Astrocyte (in vitro differentiated cells and primary cell): ENCODE data around the gene TMTC2. TPM values are rescaled to one million over a fixed set of nuclear protein-coding genes. Genes with fewer than 3 reads are reported as not detected.

ENCODE experiments used
- DNase-seq: peaks from one replicate; pipeline ENCODE4 v3.0.0-alpha.2; 2010; ENCODE audit warnings: low read depth
- FAIRE-seq: peaks from 2 replicates; lab custom pipeline; 2011; peaks lifted over from hg19 to GRCh38; lab: Jason Lieb, UNC
- H2AFZ ChIP-seq: 2 replicates; pipeline ENCODE4 v1.6.0; 2012; ENCODE audit warnings: low read depth, low read length, inconsistent platforms
- H3K27ac ChIP-seq: 2 replicates; pipeline ENCODE4 v1.5.1; 2011; ENCODE audit warnings: low read depth, low read length, inconsistent platforms
- H3K27me3 ChIP-seq: 2 replicates; pipeline ENCODE4 v1.6.0; 2011; ENCODE audit warnings: low read length, inconsistent platforms; ENCODE audit not compliant: insufficient read depth
- H3K36me3 ChIP-seq: 2 replicates; pipeline ENCODE4 v1.5.1; 2011; ENCODE audit warnings: low read length, inconsistent platforms; ENCODE audit not compliant: insufficient read depth
- H3K4me1 ChIP-seq: 2 replicates; pipeline ENCODE4 v1.5.1; 2011; ENCODE audit warnings: low read length, inconsistent platforms; ENCODE audit not compliant: insufficient read depth
- H3K4me2 ChIP-seq: 2 replicates; pipeline ENCODE4 v1.6.0; 2012; ENCODE audit warnings: low read length, inconsistent platforms
- H3K4me3 ChIP-seq: 2 replicates; pipeline ENCODE4 v1.5.1; 2011; ENCODE audit warnings: low read depth, mild to moderate bottlenecking, low read length, inconsistent platforms; ENCODE audit not compliant: insufficient read depth
- H3K79me2 ChIP-seq: 2 replicates; pipeline ENCODE4 v1.6.0; 2012; ENCODE audit warnings: mild to moderate bottlenecking, low read length, inconsistent platforms; ENCODE audit not compliant: insufficient read depth
- H3K9ac ChIP-seq: 2 replicates; pipeline ENCODE4 v1.6.0; 2012; ENCODE audit warnings: mild to moderate bottlenecking, low read length, inconsistent platforms
- H3K9me3 ChIP-seq: 2 replicates; pipeline ENCODE4 v1.5.1; 2012; ENCODE audit warnings: low read depth, mild to moderate bottlenecking, low read length, inconsistent platforms; ENCODE audit not compliant: insufficient read depth
- H4K20me1 ChIP-seq: 2 replicates; pipeline ENCODE4 v1.6.0; 2012; ENCODE audit warnings: low read length, inconsistent platforms; ENCODE audit not compliant: insufficient read depth
- H3K27ac Mint-ChIP-seq: one replicate; pipeline ENCODE4 v1.8.0; 2021; ENCODE audit warnings: mild to moderate bottlenecking, mixed read lengths; ENCODE audit not compliant: unreplicated experiment
- H3K27me3 Mint-ChIP-seq: one replicate; pipeline ENCODE4 v1.8.0; 2021; ENCODE audit warnings: low read depth, mixed read lengths; ENCODE audit not compliant: unreplicated experiment
- H3K36me3 Mint-ChIP-seq: one replicate; pipeline ENCODE4 v1.8.0; 2021; ENCODE audit warnings: low read depth, mixed read lengths; ENCODE audit not compliant: unreplicated experiment
- H3K4me1 Mint-ChIP-seq: one replicate; pipeline ENCODE4 v1.8.0; 2021; ENCODE audit warnings: low read depth, mixed read lengths; ENCODE audit not compliant: unreplicated experiment
- H3K4me3 Mint-ChIP-seq: one replicate; pipeline ENCODE4 v1.8.0; 2021; ENCODE audit warnings: mild to moderate bottlenecking, moderate library complexity, mixed read lengths; ENCODE audit not compliant: unreplicated experiment
- H3K9me3 Mint-ChIP-seq: one replicate; pipeline ENCODE4 v1.8.0; 2021; ENCODE audit warnings: mild to moderate bottlenecking, mixed read lengths; ENCODE audit not compliant: unreplicated experiment
- EZH2 ChIP-seq: IDR thresholded peaks from 2 replicates; pipeline ENCODE4 v1.6.1; 2012; ENCODE audit warnings: mild to moderate bottlenecking, low read length, inconsistent platforms; ENCODE audit not compliant: insufficient read depth
- total RNA-seq: library from RNA; stranded (reverse); gene quantifications from 2 replicates; pipeline ENCODE4 v1.2.1, GENCODE V29; 2021
- TF ChIP-seq, protein P1 (sequence below): IDR thresholded peaks from 2 replicates; pipeline ENCODE4 v1.5.1; 2011; ENCODE audit warnings: low read depth, mild to moderate bottlenecking, inconsistent platforms, low read length, moderate library complexity; ENCODE audit not compliant: insufficient read depth

Gene TMTC2
- total RNA-seq, 1 donor from 2014 or later: 2.2 TPM

DNA sequence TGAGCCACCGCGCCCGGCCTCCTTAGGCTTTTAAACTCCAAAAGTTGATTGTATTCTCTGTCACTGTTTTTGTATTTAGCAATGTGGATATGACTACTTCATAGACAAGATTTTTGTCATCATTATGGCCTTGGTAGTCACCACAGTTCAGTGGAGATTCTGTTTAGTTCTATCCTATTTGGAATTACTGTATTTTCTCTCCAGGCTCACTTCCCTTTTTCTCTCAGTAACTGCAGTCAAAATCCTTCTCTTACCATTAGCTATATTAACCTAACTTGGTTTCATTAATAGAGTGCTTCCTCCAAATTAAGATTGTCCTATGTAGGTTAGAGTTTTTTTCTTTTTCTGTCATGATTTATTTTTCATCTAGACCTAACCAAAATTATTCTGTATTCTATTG lies 283.9 kb downstream of the TMTC2 start:
- no peaks in the 10 kb centered on the region for H4K20me1 ChIP-seq
- no peak overlapping the region for H3K4me3 ChIP-seq
- H3K9me3 ChIP-seq: no peaks in the 10 kb centered on the region
- H3K9me3 Mint-ChIP-seq: peaks cover 1% of the 10 kb centered on the region
- no peaks in the 10 kb centered on the region for H3K79me2 ChIP-seq
- no peaks in the 10 kb centered on the region for H3K4me1 Mint-ChIP-seq
- no peaks in the 10 kb centered on the region for H3K36me3 Mint-ChIP-seq
- no peaks in the 10 kb centered on the region for H3K36me3 ChIP-seq
- no peak overlapping the region for H3K27ac Mint-ChIP-seq
- DNase-seq: no peak
- H3K27me3 ChIP-seq: no peaks in the 10 kb centered on the region
- H3K4me1 ChIP-seq: no peaks in the 10 kb centered on the region
- FAIRE-seq: no peak
- TF ChIP-seq, protein P1, sequence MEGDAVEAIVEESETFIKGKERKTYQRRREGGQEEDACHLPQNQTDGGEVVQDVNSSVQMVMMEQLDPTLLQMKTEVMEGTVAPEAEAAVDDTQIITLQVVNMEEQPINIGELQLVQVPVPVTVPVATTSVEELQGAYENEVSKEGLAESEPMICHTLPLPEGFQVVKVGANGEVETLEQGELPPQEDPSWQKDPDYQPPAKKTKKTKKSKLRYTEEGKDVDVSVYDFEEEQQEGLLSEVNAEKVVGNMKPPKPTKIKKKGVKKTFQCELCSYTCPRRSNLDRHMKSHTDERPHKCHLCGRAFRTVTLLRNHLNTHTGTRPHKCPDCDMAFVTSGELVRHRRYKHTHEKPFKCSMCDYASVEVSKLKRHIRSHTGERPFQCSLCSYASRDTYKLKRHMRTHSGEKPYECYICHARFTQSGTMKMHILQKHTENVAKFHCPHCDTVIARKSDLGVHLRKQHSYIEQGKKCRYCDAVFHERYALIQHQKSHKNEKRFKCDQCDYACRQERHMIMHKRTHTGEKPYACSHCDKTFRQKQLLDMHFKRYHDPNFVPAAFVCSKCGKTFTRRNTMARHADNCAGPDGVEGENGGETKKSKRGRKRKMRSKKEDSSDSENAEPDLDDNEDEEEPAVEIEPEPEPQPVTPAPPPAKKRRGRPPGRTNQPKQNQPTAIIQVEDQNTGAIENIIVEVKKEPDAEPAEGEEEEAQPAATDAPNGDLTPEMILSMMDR: no peak
- TF ChIP-seq EZH2: no peak
- H3K4me3 Mint-ChIP-seq: no peak overlapping the region
- H2AFZ ChIP-seq: no peak overlapping the region
- no peak overlapping the region for H3K9ac ChIP-seq
- H3K27ac ChIP-seq: no peak overlapping the region
- H3K4me2 ChIP-seq: no peak overlapping the region
- H3K27me3 Mint-ChIP-seq: no peaks in the 10 kb centered on the region

GRCh38 chr12:82971584-82971983 lies 284.9 kb downstream of the TMTC2 start:
- TF ChIP-seq EZH2: no peak
- TF ChIP-seq, protein P1: no peak
- Histone ChIP-seq H3K27me3 (no peaks in the 10 kb centered on the region), H3K9me3 (no peaks in the 10 kb centered on the region), H2AFZ (no peak overlapping the region), H3K79me2 (no peaks in the 10 kb centered on the region), H3K9ac (no peak overlapping the region), H3K4me2 (no peak overlapping the region), H3K27ac (no peak overlapping the region), H3K4me3 (no peak overlapping the region), H3K4me1 (no peaks in the 10 kb centered on the region), H4K20me1 (no peaks in the 10 kb centered on the region), H3K36me3 (no peaks in the 10 kb centered on the region)
- FAIRE-seq (no peak), DNase-seq (no peak)
- H3K4me3 Mint-ChIP-seq: no peak overlapping the region
- peaks cover 1% of the 10 kb centered on the region for H3K9me3 Mint-ChIP-seq
- no peaks in the 10 kb centered on the region for H3K36me3 Mint-ChIP-seq
- H3K4me1 Mint-ChIP-seq: no peaks in the 10 kb centered on the region
- H3K27me3 Mint-ChIP-seq: no peaks in the 10 kb centered on the region
- no peak overlapping the region for H3K27ac Mint-ChIP-seq

GRCh38 chr12:82972624-82973023 lies 285.9 kb downstream of the TMTC2 start:
- no peak overlapping the region for H3K4me3 ChIP-seq

More at GRCh38 chr12:82972624-82973023, 285.9 kb downstream of the TMTC2 start:
- Histone ChIP-seq H3K79me2 (no peaks in the 10 kb centered on the region), H3K9ac (no peak overlapping the region), H3K4me1 (no peaks in the 10 kb centered on the region), H3K27ac (no peak overlapping the region), H3K36me3 (no peaks in the 10 kb centered on the region), H3K27me3 (no peaks in the 10 kb centered on the region), H3K9me3 (no peaks in the 10 kb centered on the region), H4K20me1 (no peaks in the 10 kb centered on the region), H3K4me2 (no peak overlapping the region), H2AFZ (no peak overlapping the region)
- no peaks in the 10 kb centered on the region for H3K27me3 Mint-ChIP-seq
- no peaks in the 10 kb centered on the region for H3K4me1 Mint-ChIP-seq
- TF ChIP-seq EZH2: no peak
- TF ChIP-seq, protein P1: no peak
- no peak for DNase-seq
- no peak for FAIRE-seq
- H3K27ac Mint-ChIP-seq: no peak overlapping the region
- peaks cover 1% of the 10 kb centered on the region for H3K9me3 Mint-ChIP-seq
- no peak overlapping the region for H3K4me3 Mint-ChIP-seq
- no peaks in the 10 kb centered on the region for H3K36me3 Mint-ChIP-seq
